ENCODE data around the gene SUPT4H1. TPM values are rescaled to one million over a fixed set of nuclear protein-coding genes. Genes with fewer than 3 reads are reported as not detected.

The SUPT4H1 gene
- total RNA-seq, 1 experiment from 2014 or later: 109 TPM

DNA sequence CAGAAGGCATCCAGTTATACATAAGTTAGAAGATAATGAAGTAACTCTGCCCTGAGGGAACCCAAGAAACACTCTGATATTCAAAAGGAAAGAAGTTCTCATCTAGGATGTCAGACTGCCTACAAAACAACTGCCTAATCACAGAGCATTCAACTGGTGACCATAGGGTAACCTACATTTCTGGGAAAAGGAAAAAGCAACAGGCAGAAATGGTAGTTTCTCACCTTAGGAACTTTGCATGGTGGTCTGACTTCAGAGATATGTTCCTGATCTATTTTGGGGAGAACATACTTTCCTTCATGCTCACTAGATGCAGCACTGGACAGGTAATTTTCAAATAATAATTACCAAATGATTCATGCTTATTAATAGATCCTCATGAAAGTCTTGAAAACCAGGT lies 48.8 kb upstream of the SUPT4H1 start:
- H3K27ac ChIP-seq (ENCODE audit: insufficient read length, low read depth, low read length): no peak overlapping the region
- no peaks in the 10 kb centered on the region for H3K79me1 ChIP-seq (ENCODE audit: insufficient read depth, low read depth, low read length, poor library complexity, severe bottlenecking)
- H3K9me3 ChIP-seq (ENCODE audit: control insufficient read depth, low read depth, low read length): no peaks in the 10 kb centered on the region
- no peaks in the 10 kb centered on the region for H3K79me2 ChIP-seq (ENCODE audit: insufficient read depth, low read length)
- H2BK20ac ChIP-seq (ENCODE audit: low read depth, low read length, poor library complexity, severe bottlenecking): no peak overlapping the region
- no peak for DNase-seq
- H3K9me3 Mint-ChIP-seq: no peaks in the 10 kb centered on the region
- no peak overlapping the region for H3K9ac ChIP-seq (ENCODE audit: extremely low read depth, insufficient read length, low read length)
- no peak overlapping the region for H2BK5ac ChIP-seq (ENCODE audit: insufficient read length, low read length)
- H3K14ac ChIP-seq (ENCODE audit: insufficient read depth, low read length): no peak overlapping the region
- no peak overlapping the region for H2AK5ac ChIP-seq (ENCODE audit: insufficient read length, low read length)
- H3K23me2 ChIP-seq (ENCODE audit: insufficient read length, low read depth, low read length, poor library complexity, severe bottlenecking): no peaks in the 10 kb centered on the region
- H3T11ph ChIP-seq (ENCODE audit: low read length): no peak overlapping the region
- H4K20me1 ChIP-seq (ENCODE audit: control insufficient read depth, insufficient read depth, insufficient read length): no peaks in the 10 kb centered on the region
- H3K4me1 Mint-ChIP-seq: peaks cover 44 to 45% of the 10 kb centered on the region in 2 experiments
- no peak overlapping the region for H2BK120ac ChIP-seq (ENCODE audit: low read depth, low read length, poor library complexity, severe bottlenecking)
- H3K4me2 ChIP-seq (ENCODE audit: insufficient read depth, insufficient read length, low read length): no peak overlapping the region
- H4K91ac ChIP-seq (ENCODE audit: insufficient read length, low read depth, low read length): no peak overlapping the region
- no peak overlapping the region for H3K23ac ChIP-seq (ENCODE audit: insufficient read length, low read depth, low read length)
- no peak overlapping the region for H2BK12ac ChIP-seq (ENCODE audit: insufficient read length, low read depth, low read length)
- H4K8ac ChIP-seq (replicated peaks; ENCODE audit: insufficient read length, low read depth, low read length): no peak overlapping the region
- peaks cover 98% of the 10 kb centered on the region for H3K27me3 Mint-ChIP-seq (ENCODE audit: low read depth)
- no peak overlapping the region for H2BK15ac ChIP-seq (ENCODE audit: low read depth, low read length)
- no peak overlapping the region for H3K4ac ChIP-seq (ENCODE audit: low read depth, low read length)
- H3K27ac Mint-ChIP-seq: no peak overlapping the region
- H3K36me3 Mint-ChIP-seq (ENCODE audit: insufficient read depth in 1 of 3, low read depth in 3 of 3): no peaks in the 10 kb centered on the region
- H4K5ac ChIP-seq (ENCODE audit: insufficient read length, low read depth, low read length): no peak overlapping the region
- H3K27me3 ChIP-seq (ENCODE audit: insufficient read depth, low read length): peaks cover 43% of the 10 kb centered on the region
- H3K18ac ChIP-seq (ENCODE audit: insufficient read length, low read depth, low read length): no peak overlapping the region
- H3K4me1 ChIP-seq (ENCODE audit: insufficient read depth, low read length): peaks cover 9% of the 10 kb centered on the region; the same call in 1 of the 2 replicates
- no peak for TF ChIP-seq CTCF (conservative IDR thresholded peaks at IDR 0.05)
- H3K4me3 Mint-ChIP-seq: no peak overlapping the region
- no peak overlapping the region for H2AFZ ChIP-seq (ENCODE audit: low read length)
- H3K56ac ChIP-seq (ENCODE audit: insufficient read length, low read depth, low read length): no peak overlapping the region

All from H9 (cell line).